ENCODE results near the gene SLC2A13.

DNA sequence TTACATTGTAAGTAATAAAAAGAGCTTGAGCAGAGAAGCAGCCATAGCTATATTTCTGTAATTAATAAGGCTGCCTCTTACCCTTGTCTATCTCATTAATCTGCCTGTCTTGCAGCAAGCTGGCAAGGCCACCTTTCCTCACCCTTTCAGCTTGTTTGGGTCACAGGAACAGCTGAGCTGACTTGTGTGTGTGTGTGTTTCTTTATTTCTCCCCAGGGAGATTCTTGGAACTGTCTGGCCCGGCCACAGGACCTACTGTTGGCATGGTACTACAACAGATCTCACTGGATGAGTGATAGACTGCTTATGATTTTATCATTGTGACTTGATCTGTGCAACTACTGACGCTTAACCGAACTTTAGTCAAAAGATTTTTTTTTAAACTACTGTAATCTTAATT lies 213.7 kb downstream of the SLC2A13 start:
- TF ChIP-seq POLR2A (IDR thresholded peaks at IDR 0.05) = no peak
- TF ChIP-seq, protein P1, sequence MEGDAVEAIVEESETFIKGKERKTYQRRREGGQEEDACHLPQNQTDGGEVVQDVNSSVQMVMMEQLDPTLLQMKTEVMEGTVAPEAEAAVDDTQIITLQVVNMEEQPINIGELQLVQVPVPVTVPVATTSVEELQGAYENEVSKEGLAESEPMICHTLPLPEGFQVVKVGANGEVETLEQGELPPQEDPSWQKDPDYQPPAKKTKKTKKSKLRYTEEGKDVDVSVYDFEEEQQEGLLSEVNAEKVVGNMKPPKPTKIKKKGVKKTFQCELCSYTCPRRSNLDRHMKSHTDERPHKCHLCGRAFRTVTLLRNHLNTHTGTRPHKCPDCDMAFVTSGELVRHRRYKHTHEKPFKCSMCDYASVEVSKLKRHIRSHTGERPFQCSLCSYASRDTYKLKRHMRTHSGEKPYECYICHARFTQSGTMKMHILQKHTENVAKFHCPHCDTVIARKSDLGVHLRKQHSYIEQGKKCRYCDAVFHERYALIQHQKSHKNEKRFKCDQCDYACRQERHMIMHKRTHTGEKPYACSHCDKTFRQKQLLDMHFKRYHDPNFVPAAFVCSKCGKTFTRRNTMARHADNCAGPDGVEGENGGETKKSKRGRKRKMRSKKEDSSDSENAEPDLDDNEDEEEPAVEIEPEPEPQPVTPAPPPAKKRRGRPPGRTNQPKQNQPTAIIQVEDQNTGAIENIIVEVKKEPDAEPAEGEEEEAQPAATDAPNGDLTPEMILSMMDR (IDR thresholded peaks at IDR 0.05) = no peak

Measured in body of pancreas (tissue), 4 donors.